ENCODE data around the gene SEMA3B.

GRCh38 chr3:50224639-50225038 lies 44.3 kb upstream of the SEMA3B start:
- TF ChIP-seq CTCF (optimal IDR thresholded peaks at IDR 0.05 in 1 of 3, IDR thresholded peaks at IDR 0.05 in 1 of 3, conservative IDR thresholded peaks at IDR 0.05 in 1 of 3; ENCODE audit: extremely low read depth in 1 of 3, insufficient read depth in 2 of 3, low read length in 3 of 3), result peak in 1 of 3 experiments; percentile 3
- TF ChIP-seq EZH2 (IDR thresholded peaks at IDR 0.05; ENCODE audit: low read length), result no peak

Measured in keratinocyte (primary cell).